ENCODE results near the gene CALN1. TPM values are rescaled to one million over a fixed set of nuclear protein-coding genes. Genes with fewer than 3 reads are reported as not detected.

Gene CALN1
- polyA plus RNA-seq, 1 donor from 2014 or later, result not detected

GRCh38 chr7:72279203-72279602 lies 132.9 kb downstream of the CALN1 start:
- Mint-ChIP-seq H3K36me3 (no peaks in the 10 kb centered on the region), H3K4me3 (no peak overlapping the region), H3K27ac (no peak overlapping the region), H3K27me3 (no peaks in the 10 kb centered on the region), H3K9me3 (peaks cover 2 to 33% (median 6%) of the 10 kb centered on the region in 3 donors), H3K4me1 (no peaks in the 10 kb centered on the region)

GRCh38 chr7:72278550-72278949 lies 133.6 kb downstream of the CALN1 start:
- Mint-ChIP-seq H3K27me3 (no peaks in the 10 kb centered on the region), H3K36me3 (no peaks in the 10 kb centered on the region), H3K4me1 (no peaks in the 10 kb centered on the region), H3K9me3 (peaks cover 2 to 30% (median 6%) of the 10 kb centered on the region in 3 donors), H3K4me3 (no peak overlapping the region), H3K27ac (no peak overlapping the region)

- Mint-ChIP-seq H3K27me3 (no peaks in the 10 kb centered on the region), H3K4me3 (no peak overlapping the region), H3K36me3 (peaks cover 3% of the 10 kb centered on the region), H3K9me3 (peaks cover 2 to 29% (median 6%) of the 10 kb centered on the region in 3 donors), H3K4me1 (no peaks in the 10 kb centered on the region), H3K27ac (no peak overlapping the region)
Measured at GRCh38 chr7:72275382-72276070, 136.6 kb downstream of the CALN1 start.

- Mint-ChIP-seq H3K4me3 (no peak overlapping the region), H3K27me3 (no peaks in the 10 kb centered on the region), H3K27ac (peak overlapping the region in 1 of 3 donors; percentile 33), H3K36me3 (peaks cover 3% of the 10 kb centered on the region), H3K4me1 (no peaks in the 10 kb centered on the region), H3K9me3 (peaks cover 4 to 39% (median 5%) of the 10 kb centered on the region in 3 donors)
Measured at GRCh38 chr7:72272479-72272878, 139.7 kb downstream of the CALN1 start.

- Mint-ChIP-seq H3K9me3 (peaks cover 4 to 17% (median 6%) of the 10 kb centered on the region in 3 donors), H3K27ac (no peak overlapping the region), H3K4me3 (no peak overlapping the region), H3K36me3 (peaks cover 3% of the 10 kb centered on the region), H3K27me3 (no peaks in the 10 kb centered on the region), H3K4me1 (no peaks in the 10 kb centered on the region)
Measured at GRCh38 chr7:72268796-72269195, 143.3 kb downstream of the CALN1 start.

- no peaks in the 10 kb centered on the region for H3K4me1 Mint-ChIP-seq
- H3K4me3 Mint-ChIP-seq, result peak overlapping the region in 1 of 4 donors; percentile 6
- no peak overlapping the region for H3K27ac Mint-ChIP-seq
- peaks cover 4 to 21% (median 7%) of the 10 kb centered on the region in 3 donors for H3K9me3 Mint-ChIP-seq
- no peaks in the 10 kb centered on the region for H3K27me3 Mint-ChIP-seq
- peaks cover 3% of the 10 kb centered on the region for H3K36me3 Mint-ChIP-seq
Measured at GRCh38 chr7:72268090-72268489, 144.0 kb downstream of the CALN1 start.

- Mint-ChIP-seq H3K9me3 (peaks cover 5 to 21% (median 5%) of the 10 kb centered on the region in 3 donors), H3K27me3 (no peaks in the 10 kb centered on the region), H3K4me3 (no peak overlapping the region), H3K4me1 (no peaks in the 10 kb centered on the region), H3K36me3 (peaks cover 3% of the 10 kb centered on the region), H3K27ac (no peak overlapping the region)
Measured at GRCh38 chr7:72267291-72267800, 144.8 kb downstream of the CALN1 start.

GRCh38 chr7:72266771-72267170 lies 145.4 kb downstream of the CALN1 start:
- Mint-ChIP-seq H3K36me3 (peaks cover 3% of the 10 kb centered on the region), H3K9me3 (peaks cover 5 to 21% (median 6%) of the 10 kb centered on the region in 3 donors), H3K27me3 (no peaks in the 10 kb centered on the region), H3K4me1 (no peaks in the 10 kb centered on the region), H3K27ac (no peak overlapping the region), H3K4me3 (no peak overlapping the region)

- Mint-ChIP-seq H3K27me3 (no peaks in the 10 kb centered on the region), H3K36me3 (no peaks in the 10 kb centered on the region), H3K9me3 (peaks cover 4 to 15% (median 5%) of the 10 kb centered on the region in 3 donors), H3K27ac (no peak overlapping the region), H3K4me3 (no peak overlapping the region), H3K4me1 (no peaks in the 10 kb centered on the region)
Measured at GRCh38 chr7:72265071-72265904, 146.8 kb downstream of the CALN1 start.

- Mint-ChIP-seq H3K27me3 (no peaks in the 10 kb centered on the region), H3K4me1 (no peaks in the 10 kb centered on the region), H3K4me3 (no peak overlapping the region), H3K9me3 (peaks cover 4 to 10% (median 5%) of the 10 kb centered on the region in 3 donors), H3K36me3 (no peaks in the 10 kb centered on the region), H3K27ac (no peak overlapping the region)
Measured at GRCh38 chr7:72260406-72260805, 151.7 kb downstream of the CALN1 start.

GRCh38 chr7:72258074-72258473 lies 154.1 kb downstream of the CALN1 start:
- no peak overlapping the region for H3K27ac Mint-ChIP-seq
- no peak overlapping the region for H3K4me3 Mint-ChIP-seq
- no peaks in the 10 kb centered on the region for H3K27me3 Mint-ChIP-seq
- peaks cover 0 to 10% (median 0%) of the 10 kb centered on the region in 3 donors for H3K9me3 Mint-ChIP-seq
- H3K36me3 Mint-ChIP-seq, result no peaks in the 10 kb centered on the region
- no peaks in the 10 kb centered on the region for H3K4me1 Mint-ChIP-seq

GRCh38 chr7:72254455-72254854 lies 157.7 kb downstream of the CALN1 start:
- H3K4me3 Mint-ChIP-seq, result peak overlapping the region in 1 of 4 donors; percentile 17
- H3K36me3 Mint-ChIP-seq, result no peaks in the 10 kb centered on the region
- H3K4me1 Mint-ChIP-seq, result peaks cover 0 to 2% (median 0%) of the 10 kb centered on the region in 3 donors
- H3K27me3 Mint-ChIP-seq, result no peaks in the 10 kb centered on the region
- H3K27ac Mint-ChIP-seq, result peak overlapping the region in 1 of 3 donors; percentile 77
- peaks cover 0 to 5% (median 3%) of the 10 kb centered on the region in 3 donors for H3K9me3 Mint-ChIP-seq

GRCh38 chr7:72249106-72249505 lies 163.0 kb downstream of the CALN1 start:
- peaks cover 0 to 2% (median 0%) of the 10 kb centered on the region in 3 donors for H3K4me1 Mint-ChIP-seq
- peaks cover 7 to 8% (median 8%) of the 10 kb centered on the region in 3 donors for H3K9me3 Mint-ChIP-seq
- H3K27ac Mint-ChIP-seq, result no peak overlapping the region
- no peaks in the 10 kb centered on the region for H3K27me3 Mint-ChIP-seq
- H3K36me3 Mint-ChIP-seq, result no peaks in the 10 kb centered on the region
- H3K4me3 Mint-ChIP-seq, result no peak overlapping the region

- Mint-ChIP-seq H3K27me3 (no peaks in the 10 kb centered on the region), H3K4me3 (no peak overlapping the region), H3K36me3 (no peaks in the 10 kb centered on the region), H3K4me1 (no peaks in the 10 kb centered on the region), H3K9me3 (peaks cover 5 to 9% (median 8%) of the 10 kb centered on the region in 3 donors), H3K27ac (no peak overlapping the region)
Measured at GRCh38 chr7:72244826-72245398, 167.2 kb downstream of the CALN1 start.

GRCh38 chr7:72243329-72243728 lies 168.8 kb downstream of the CALN1 start:
- H3K4me3 Mint-ChIP-seq, result no peak overlapping the region
- H3K27ac Mint-ChIP-seq, result no peak overlapping the region
- no peaks in the 10 kb centered on the region for H3K27me3 Mint-ChIP-seq
- H3K36me3 Mint-ChIP-seq, result no peaks in the 10 kb centered on the region
- no peaks in the 10 kb centered on the region for H3K4me1 Mint-ChIP-seq
- peaks cover 1 to 6% (median 2%) of the 10 kb centered on the region in 3 donors for H3K9me3 Mint-ChIP-seq

Data from IgD-negative memory B cell (primary cell).